ENCODE measurements around the gene CORO2A.
A peak's percentile ranks its signal among the peaks of the same experiment; 100 is the strongest.

Gene CORO2A

GRCh38 chr9:98192503-98193335 is at the start of gene CORO2A:
CORO2A (minus strand) TSS chr9:98192637; CDS start chr9:98157660, 34,977 bp downstream.
- DNase-seq (ENCODE audit: low spot score) = peak; percentile 23

GRCh38 chr9:98241357-98242300 is 49.2 kb upstream of the CORO2A start:
- DNase-seq (ENCODE audit: low spot score) = no peak

GRCh38 chr9:98240475-98240874 is 48.0 kb upstream of the CORO2A start:
- DNase-seq (ENCODE audit: low spot score) = peak; percentile 18

GRCh38 chr9:98236901-98237487 is 44.6 kb upstream of the CORO2A start:
- no peak for DNase-seq (ENCODE audit: low spot score)

- no peak for DNase-seq (ENCODE audit: low spot score)
Measured at GRCh38 chr9:98235126-98235525, 42.7 kb upstream of the CORO2A start.

GRCh38 chr9:98234245-98234825 is 41.9 kb upstream of the CORO2A start:
- DNase-seq (ENCODE audit: low spot score) = no peak

- DNase-seq (ENCODE audit: low spot score) = no peak
Measured at GRCh38 chr9:98232926-98233325, 40.5 kb upstream of the CORO2A start.

GRCh38 chr9:98231770-98232478 is 39.5 kb upstream of the CORO2A start:
- no peak for DNase-seq (ENCODE audit: low spot score)

- DNase-seq (ENCODE audit: low spot score) = no peak
Measured at GRCh38 chr9:98230789-98231188, 38.4 kb upstream of the CORO2A start.

- DNase-seq (ENCODE audit: low spot score) = no peak
Measured at GRCh38 chr9:98230304-98230703, 37.9 kb upstream of the CORO2A start.

GRCh38 chr9:98229620-98230019 is 37.2 kb upstream of the CORO2A start:
- no peak for DNase-seq (ENCODE audit: low spot score)

- DNase-seq (ENCODE audit: low spot score) = no peak
Measured at GRCh38 chr9:98229090-98229395, 36.6 kb upstream of the CORO2A start.

- no peak for DNase-seq (ENCODE audit: low spot score)
Measured at GRCh38 chr9:98228392-98229089, 36.1 kb upstream of the CORO2A start.

GRCh38 chr9:98227883-98228282 is 35.4 kb upstream of the CORO2A start:
- no peak for DNase-seq (ENCODE audit: low spot score)

- DNase-seq (ENCODE audit: low spot score) = no peak
Measured at GRCh38 chr9:98226957-98227356, 34.5 kb upstream of the CORO2A start.

- DNase-seq (ENCODE audit: low spot score) = no peak
Measured at GRCh38 chr9:98226516-98226915, 34.1 kb upstream of the CORO2A start.

GRCh38 chr9:98225015-98225442 is 32.6 kb upstream of the CORO2A start:
- no peak for DNase-seq (ENCODE audit: low spot score)

GRCh38 chr9:98222885-98223691 is 30.7 kb upstream of the CORO2A start:
- DNase-seq (ENCODE audit: low spot score) = no peak

- DNase-seq (ENCODE audit: low spot score) = no peak
Measured at GRCh38 chr9:98220911-98221310, 28.5 kb upstream of the CORO2A start.

- no peak for DNase-seq (ENCODE audit: low spot score)
Measured at GRCh38 chr9:98219794-98220370, 27.4 kb upstream of the CORO2A start.

Data from hematopoietic multipotent progenitor cell treated with erythropoietin and hydrocortisone succinate and interleukin-3 and kit ligand, for 15 days (in vitro differentiated cells).